WTC11 (cell line): ENCODE results near the gene GLYATL3. TPM values are rescaled to one million over a fixed set of nuclear protein-coding genes. Genes with fewer than 3 reads are reported as not detected.

Experiments
- ATAC-seq: fragments of 200-7000 bp; cut with Tn5 transposase; 2 replicates; pipeline ENCODE4 v1.10.0; 2021; ENCODE audit warnings: mild to moderate bottlenecking, moderate library complexity
- CTCF ChIA-PET: fragments of 300-600 bp; sonication (Branson Sonifier 250); formaldehyde crosslinking; loops from one replicate; lab custom pipeline; 2021; ENCODE audit warnings: antibody characterized with exemption; lab: Charles Lee
- POLR2A ChIA-PET: fragments of 350-600 bp; sonication (Branson Sonifier 250); formaldehyde crosslinking; loops from one replicate; lab custom pipeline; 2021; ENCODE audit warnings: antibody characterized with exemption; lab: Charles Lee
- DNase-seq: peaks from one replicate; pipeline ENCODE4 v3.0.0; 2021; ENCODE audit warnings: low spot score
- H3K27ac Mint-ChIP-seq: 2 replicates; pipeline ENCODE4 v1.8.0; 2021; ENCODE audit warnings: mixed read lengths
- H3K27me3 Mint-ChIP-seq: 2 replicates; pipeline ENCODE4 v1.8.0; 2021; ENCODE audit warnings: low read depth, mild to moderate bottlenecking, moderate library complexity, mixed read lengths
- H3K36me3 Mint-ChIP-seq: 2 replicates; pipeline ENCODE4 v1.8.0; 2021; ENCODE audit warnings: mixed read lengths
- H3K4me1 Mint-ChIP-seq: 2 replicates; pipeline ENCODE4 v1.8.0; 2022; ENCODE audit warnings: mixed read lengths
- H3K4me3 Mint-ChIP-seq: 2 replicates; pipeline ENCODE4 v1.8.0; 2021; ENCODE audit warnings: mild to moderate bottlenecking, moderate library complexity, mixed read lengths
- H3K9me3 Mint-ChIP-seq: 2 replicates; pipeline ENCODE4 v1.8.0; 2021; ENCODE audit warnings: mixed read lengths
- ARID4B ChIP-seq: sonication (generic); formaldehyde crosslinking; IDR thresholded peaks from 2 replicates; pipeline ENCODE4 v1.8.0; 2023; ENCODE audit warnings: missing genetic modification reagents, mild to moderate bottlenecking, borderline replicate concordance
- ATF2 ChIP-seq: sonication (generic); formaldehyde crosslinking; IDR thresholded peaks from 2 replicates; pipeline ENCODE4 v1.8.1; 2022; ENCODE audit warnings: low read depth, missing genetic modification reagents, borderline replicate concordance
- CBFB ChIP-seq: sonication (generic); formaldehyde crosslinking; IDR thresholded peaks from 2 replicates; pipeline ENCODE4 v1.8.1; 2022; ENCODE audit warnings: mild to moderate bottlenecking, low read depth, missing genetic modification reagents
- CREB1 ChIP-seq: sonication (generic); formaldehyde crosslinking; IDR thresholded peaks from 2 replicates; pipeline ENCODE4 v1.8.0; 2023; ENCODE audit warnings: mild to moderate bottlenecking, missing genetic modification reagents
- E2F1 ChIP-seq: sonication (generic); formaldehyde crosslinking; IDR thresholded peaks from 2 replicates; pipeline ENCODE4 v1.8.0; 2022; ENCODE audit warnings: mild to moderate bottlenecking, missing genetic modification reagents
- ESRRA ChIP-seq: sonication (generic); formaldehyde crosslinking; IDR thresholded peaks from 2 replicates; pipeline ENCODE4 v1.8.1; 2022; ENCODE audit warnings: mild to moderate bottlenecking, missing genetic modification reagents, borderline replicate concordance
- FOXP4 ChIP-seq: sonication (generic); formaldehyde crosslinking; IDR thresholded peaks from 2 replicates; pipeline ENCODE4 v1.8.0; 2022; ENCODE audit warnings: mild to moderate bottlenecking, missing genetic modification reagents
- GTF2I ChIP-seq: fragments of 250-450 bp; sonication (Bioruptor Pico); conservative IDR thresholded peaks from 2 replicates; pipeline ENCODE4 v1.4.0; 2021; ENCODE audit warnings: mild to moderate bottlenecking
- IRF1 ChIP-seq: sonication (generic); formaldehyde crosslinking; IDR thresholded peaks from 2 replicates; pipeline ENCODE4 v1.8.0; 2023; ENCODE audit warnings: missing genetic modification reagents
- SMAD3 ChIP-seq: sonication (generic); formaldehyde crosslinking; IDR thresholded peaks from 2 replicates; pipeline ENCODE4 v1.8.0; 2022; ENCODE audit warnings: missing genetic modification reagents, mild to moderate bottlenecking, borderline replicate concordance
- STAT6 ChIP-seq: sonication (generic); formaldehyde crosslinking; conservative IDR thresholded peaks from 2 replicates; pipeline ENCODE4 v1.8.1; 2023; ENCODE audit warnings: mild to moderate bottlenecking, low read depth, missing genetic modification reagents, moderate library complexity
- TEAD4 ChIP-seq: sonication (generic); formaldehyde crosslinking; IDR thresholded peaks from 2 replicates; pipeline ENCODE4 v1.8.0; 2022; ENCODE audit warnings: mild to moderate bottlenecking, missing genetic modification reagents
- ZNF219 ChIP-seq: sonication (generic); formaldehyde crosslinking; IDR thresholded peaks from 2 replicates; pipeline ENCODE4 v1.8.0; 2023; ENCODE audit warnings: missing genetic modification reagents, mild to moderate bottlenecking, borderline replicate concordance
- ZNF317 ChIP-seq: sonication (generic); formaldehyde crosslinking; IDR thresholded peaks from 2 replicates; pipeline ENCODE4 v1.8.1; 2023; ENCODE audit warnings: low read depth, mild to moderate bottlenecking, moderate library complexity, missing genetic modification reagents, borderline replicate concordance
- ZNF671 ChIP-seq: fragments of 250-450 bp; sonication (Bioruptor Pico); IDR thresholded peaks from 2 replicates; pipeline ENCODE4 v1.8.0; 2021; ENCODE audit warnings: mild to moderate bottlenecking
- total RNA-seq: library from RNA; stranded (reverse); gene quantifications from 3 replicates; pipeline ENCODE4 v1.2.3, GENCODE V29; 2021
- TF ChIP-seq, protein P1 (sequence below): sonication (generic); formaldehyde crosslinking; conservative IDR thresholded peaks from 2 replicates; pipeline ENCODE4 v1.8.1; 2022; ENCODE audit warnings: mild to moderate bottlenecking, missing genetic modification reagents
- TF ChIP-seq, protein P2 (sequence below): fragments of 250-450 bp; sonication (Bioruptor Pico); conservative IDR thresholded peaks from 2 replicates; pipeline ENCODE4 v1.9.0; 2021; ENCODE audit warnings: mild to moderate bottlenecking

The GLYATL3 gene
- total RNA-seq, 1 experiment from 2014 or later, result not detected

DNA sequence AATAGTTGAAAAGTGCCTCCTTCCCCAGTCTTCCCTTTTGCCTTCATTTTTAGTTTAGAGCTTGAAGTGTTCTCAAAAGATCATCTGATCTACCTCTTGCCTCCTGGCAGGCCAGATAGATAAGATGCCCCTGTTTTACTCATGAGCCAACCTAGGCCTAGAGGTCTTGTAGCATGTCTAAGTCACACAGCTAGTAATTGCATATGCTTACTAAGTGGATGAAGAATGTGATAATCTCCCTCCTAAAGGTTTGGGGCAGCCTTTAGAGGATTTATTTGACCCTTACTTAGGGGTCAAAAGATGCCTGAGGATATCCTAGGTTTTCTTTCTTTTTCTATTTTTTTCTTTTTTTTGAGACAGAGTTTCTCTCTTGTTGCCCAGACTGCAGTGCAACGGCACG, 52.9 kb downstream of the GLYATL3 start (continued):
- TF ChIP-seq ARID4B (no peak), ATF2 (no peak), ZNF219 (no peak), STAT6 (CRISPR knock-in tag) (no peak)
- TF ChIP-seq, protein P1, sequence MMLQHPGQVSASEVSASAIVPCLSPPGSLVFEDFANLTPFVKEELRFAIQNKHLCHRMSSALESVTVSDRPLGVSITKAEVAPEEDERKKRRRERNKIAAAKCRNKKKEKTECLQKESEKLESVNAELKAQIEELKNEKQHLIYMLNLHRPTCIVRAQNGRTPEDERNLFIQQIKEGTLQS, result no peak

DNA sequence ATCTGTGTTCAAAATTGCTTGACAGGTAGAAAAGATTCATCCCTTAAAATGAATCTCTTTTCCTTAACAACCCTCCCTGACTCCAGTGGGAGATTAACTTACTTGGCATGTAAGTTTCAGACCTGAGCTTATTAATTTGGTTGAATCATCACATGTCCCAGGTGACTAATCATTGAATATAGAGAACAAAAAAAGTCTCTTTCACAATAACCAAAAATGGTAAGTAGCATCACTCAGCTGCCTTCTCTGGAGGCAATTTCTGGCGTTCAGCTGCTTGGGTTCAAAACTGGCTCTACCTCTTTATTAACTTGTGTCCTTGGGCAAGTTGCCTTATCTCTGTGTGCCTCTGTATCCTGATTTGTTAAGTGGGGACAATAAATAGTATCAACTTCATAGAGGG, 53.7 kb downstream of the GLYATL3 start:
- Mint-ChIP-seq H3K27me3 (peaks cover 91% of the 10 kb centered on the region), H3K36me3 (peaks cover 27% of the 10 kb centered on the region), H3K4me3 (no peak overlapping the region), H3K4me1 (peaks cover 59% of the 10 kb centered on the region), H3K9me3 (no peaks in the 10 kb centered on the region), H3K27ac (no peak overlapping the region)
- ATAC-seq, result no peak
- ChIA-PET POLR2A (no interaction called here), CTCF (interaction anchor here (1.1 kb wide), 1 partner anchor 21 kb away, joined by 4 read pairs; no protein-coding TSS in a partner anchor)
- DNase-seq, result no peak
- no peak for TF ChIP-seq ESRRA (CRISPR knock-in tag)
- no peak for TF ChIP-seq SMAD3 (CRISPR knock-in tag)
- no peak for TF ChIP-seq CREB1 (CRISPR knock-in tag)
- no peak for TF ChIP-seq TEAD4
- TF ChIP-seq CBFB, result no peak
- no peak for TF ChIP-seq IRF1 (CRISPR knock-in tag)
- no peak for TF ChIP-seq GTF2I (CRISPR knock-in tag)
- no peak for TF ChIP-seq ATF2
- no peak for TF ChIP-seq ZNF671 (CRISPR knock-in tag)
- TF ChIP-seq, protein P2, sequence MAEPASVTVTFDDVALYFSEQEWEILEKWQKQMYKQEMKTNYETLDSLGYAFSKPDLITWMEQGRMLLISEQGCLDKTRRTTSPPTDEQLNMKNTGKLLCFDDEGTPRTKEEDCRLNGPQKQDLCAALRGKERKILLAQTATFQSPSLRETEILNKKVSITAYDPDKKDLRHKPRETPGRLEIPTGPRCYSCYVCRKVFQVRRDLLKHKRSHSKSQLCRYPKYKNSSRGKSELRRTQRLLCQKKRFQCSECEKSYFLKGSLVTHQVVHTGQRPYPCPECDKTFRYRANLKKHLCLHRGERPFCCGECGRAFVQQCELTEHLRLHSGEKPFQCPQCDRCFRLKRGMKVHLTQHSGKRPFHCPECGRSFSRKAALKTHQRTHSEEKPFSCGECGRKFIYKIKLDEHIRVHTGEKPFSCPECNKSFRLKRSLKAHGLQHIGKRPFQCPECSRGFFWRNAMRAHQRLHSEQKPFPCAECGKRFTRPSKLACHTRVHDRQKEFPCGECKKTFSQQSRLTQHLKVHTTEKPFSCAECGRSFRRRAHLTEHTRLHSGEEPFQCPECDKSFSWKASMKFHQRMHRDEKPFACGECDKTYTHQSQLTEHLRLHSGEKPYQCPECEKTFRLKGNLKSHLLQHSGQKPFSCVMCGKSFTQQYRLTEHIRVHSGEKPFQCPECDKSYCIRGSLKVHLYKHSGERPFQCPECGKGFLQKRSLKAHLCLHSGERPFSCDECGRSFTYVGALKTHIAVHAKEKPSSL, result no peak
- no peak for TF ChIP-seq ZNF317 (CRISPR knock-in tag)
- no peak for TF ChIP-seq E2F1
- no peak for TF ChIP-seq FOXP4 (CRISPR knock-in tag)
